GM13976 (cell line): ENCODE results near the gene ZNF709.
"Not testable (repeated sequence)": the region's sequence is repeated elsewhere in the genome, so short reads cannot be mapped to it uniquely, and the experiment has no call there.

Experiments used
- DNase-seq: peaks from one replicate; pipeline ENCODE4 v3.0.0; 2012; ENCODE audit warnings: low spot score
- CTCF ChIP-seq: IDR thresholded peaks from 2 replicates; pipeline ENCODE4 v1.5.1; 2012; ENCODE audit warnings: borderline replicate concordance, mild to moderate bottlenecking; ENCODE audit not compliant: insufficient read depth; ENCODE audit errors: extremely low read depth, missing control alignments, control extremely low read depth
- in situ Hi-C: fragments of 300-500 bp; cut with MboI; formaldehyde crosslinking; loops from one replicate; pipeline ENCODE4 v1.12.0; 2022; ENCODE audit warnings: low sequenced_read_pairs, mixed read lengths, inconsistent platforms; ENCODE audit not compliant: unreplicated experiment

ZNF709 gene

GRCh38 chr19:12425888-12426274, 58.7 kb downstream of the ZNF709 start:
- TF ChIP-seq CTCF: no peak
- no peak for DNase-seq
- in situ Hi-C loops: no loop called here

- in situ Hi-C loops: no loop called here
- no peak for TF ChIP-seq CTCF
- DNase-seq: no peak
Measured at GRCh38 chr19:12425236-12425887, 59.3 kb downstream of the ZNF709 start.

GRCh38 chr19:12417273-12417672, 67.3 kb downstream of the ZNF709 start:
- DNase-seq, in situ Hi-C loops: not testable (repeated sequence)

- no peak for DNase-seq
- in situ Hi-C loops: no loop called here
- TF ChIP-seq CTCF: no peak
Measured at GRCh38 chr19:12411893-12412292, 72.7 kb downstream of the ZNF709 start.
